Erythroblast (primary cell): ENCODE measurements around the gene PTCH2.

Experiments used
- GATA1 ChIP-seq: IDR thresholded peaks from 2 replicates; pipeline ENCODE4 v1.6.1; 2011; ENCODE audit warnings: low read depth, mild to moderate bottlenecking, control low read depth, low read length, moderate library complexity
- POLR2A ChIP-seq: IDR thresholded peaks from 2 replicates; pipeline ENCODE4 v1.6.1; 2011; ENCODE audit warnings: mild to moderate bottlenecking, low read length

- no peak for TF ChIP-seq POLR2A
- TF ChIP-seq GATA1, result no peak
These were observed 8.7 kb downstream of the PTCH2 start for GRCh38 chr1:44834328-44834727.
